HEK293 (cell line): ENCODE results near the gene CSAD.

Source experiments
- CTCF ChIA-PET: fragments of 350-600 bp; formaldehyde crosslinking; extraction: SDS; loops from one replicate; lab custom pipeline; 2021; ENCODE audit warnings: antibody characterized with exemption; lab: Yijun Ruan, JAX
- POLR2A ChIA-PET: fragments of 300-600 bp; formaldehyde crosslinking; extraction: SDS; loops from one replicate; lab custom pipeline; 2020; ENCODE audit warnings: antibody characterized with exemption, inconsistent platforms; lab: Yijun Ruan, JAX
- H3K27ac ChIP-seq: fragments of 200-500 bp; sonication (Bioruptor generic); 2 replicates; pipeline ENCODE4 v1.5.1; 2014; ENCODE audit warnings: low read depth, low read length, control low read depth, inconsistent platforms; ENCODE audit errors: extremely low read depth
- H3K36me3 ChIP-seq, 2 experiments: fragments of 200-500 bp in 1 of 2; sonication (Bioruptor generic) in 1 of 2; 1 replicate in 1 of 2; 2 replicates in 1 of 2; pipeline ENCODE4 v1.5.1; 2014 to 2017; ENCODE audit warnings: inconsistent platforms in 2 of 2, low read length in 2 of 2; ENCODE audit not compliant: control insufficient read depth in 2 of 2, insufficient read depth in 1 of 2
- H3K4me1 ChIP-seq: fragments of 200-500 bp; sonication (Bioruptor generic); 2 replicates; pipeline ENCODE4 v1.5.1; 2014; ENCODE audit warnings: mild to moderate bottlenecking, low read length, inconsistent platforms; ENCODE audit not compliant: control insufficient read depth, insufficient read depth
- H3K4me3 ChIP-seq: 2 replicates; pipeline ENCODE4 v1.5.1; 2011; ENCODE audit warnings: low read depth, mild to moderate bottlenecking, control low read depth, low read length, moderate library complexity
- H3K9me3 ChIP-seq: fragments of 200-500 bp; sonication (Bioruptor generic); 2 replicates; pipeline ENCODE4 v1.5.1; 2014; ENCODE audit warnings: low read depth, low read length, inconsistent platforms; ENCODE audit not compliant: control insufficient read depth, insufficient read depth
- EGR2 ChIP-seq: fragments of 450-650 bp; formaldehyde crosslinking; IDR thresholded peaks from 2 replicates; pipeline ENCODE4 v1.5.1; 2016; ENCODE audit warnings: low read depth, missing biosample characterization, missing genetic modification characterization
- IKZF3 ChIP-seq: fragments of 450-650 bp; IDR thresholded peaks from 2 replicates; pipeline ENCODE4 v1.5.0; 2018; ENCODE audit warnings: missing biosample characterization, mild to moderate bottlenecking, missing genetic modification characterization, moderate library complexity
- KLF1 ChIP-seq: fragments of 450-650 bp; formaldehyde crosslinking; IDR thresholded peaks from 2 replicates; pipeline ENCODE4 v1.5.1; 2016; ENCODE audit warnings: missing biosample characterization, missing genetic modification characterization
- PRDM1 ChIP-seq: fragments of 450-650 bp; formaldehyde crosslinking; IDR thresholded peaks from 2 replicates; pipeline ENCODE4; 2016; ENCODE audit warnings: missing biosample characterization, missing genetic modification characterization
- SP3 ChIP-seq: fragments of 450-650 bp; formaldehyde crosslinking; IDR thresholded peaks from 2 replicates; pipeline ENCODE4 v1.5.1; 2016; ENCODE audit warnings: missing biosample characterization, missing genetic modification characterization
- ZFHX2 ChIP-seq: fragments of 450-650 bp; formaldehyde crosslinking; conservative IDR thresholded peaks from 2 replicates; pipeline ENCODE4 v1.5.1; 2016; ENCODE audit warnings: missing biosample characterization, missing genetic modification characterization
- ZFP37 ChIP-seq: fragments of 450-650 bp; formaldehyde crosslinking; IDR thresholded peaks from 2 replicates; pipeline ENCODE4 v1.5.1; 2016; ENCODE audit warnings: missing biosample characterization, missing genetic modification characterization
- ZNF341 ChIP-seq: fragments of 450-650 bp; formaldehyde crosslinking; IDR thresholded peaks from 2 replicates; pipeline ENCODE4; 2016; ENCODE audit warnings: low read depth, missing biosample characterization, missing genetic modification characterization
- ZNF394 ChIP-seq: fragments of 450-650 bp; formaldehyde crosslinking; IDR thresholded peaks from 2 replicates; pipeline ENCODE4 v1.5.1; 2016; ENCODE audit warnings: missing biosample characterization, missing genetic modification characterization, mild to moderate bottlenecking, moderate library complexity, borderline replicate concordance
- ZNF629 ChIP-seq: fragments of 450-650 bp; formaldehyde crosslinking; IDR thresholded peaks from 2 replicates; pipeline ENCODE4 v1.5.1; 2017; ENCODE audit warnings: missing biosample characterization, missing genetic modification characterization
- ZSCAN23 ChIP-seq: fragments of 450-650 bp; formaldehyde crosslinking; IDR thresholded peaks from 2 replicates; pipeline ENCODE4 v1.5.1; 2016; ENCODE audit warnings: missing biosample characterization, missing genetic modification characterization
- TF ChIP-seq, protein P1 (sequence below): fragments of 450-650 bp; formaldehyde crosslinking; IDR thresholded peaks from 2 replicates; pipeline ENCODE4 v1.5.1; 2016; ENCODE audit warnings: missing biosample characterization, missing genetic modification characterization
- TF ChIP-seq, protein P2 (sequence below): fragments of 450-650 bp; formaldehyde crosslinking; IDR thresholded peaks from 2 replicates; pipeline ENCODE4 v1.5.1; 2016; ENCODE audit warnings: missing biosample characterization, missing genetic modification characterization
- TF ChIP-seq, protein P3 (sequence below): fragments of 450-650 bp; formaldehyde crosslinking; IDR thresholded peaks from 2 replicates; pipeline ENCODE4 v1.5.1; 2017; ENCODE audit warnings: missing biosample characterization, missing genetic modification characterization
- TF ChIP-seq, protein P4 (sequence below): fragments of 450-650 bp; formaldehyde crosslinking; IDR thresholded peaks from 2 replicates; pipeline ENCODE4 v1.5.1; 2017; ENCODE audit warnings: missing biosample characterization, missing genetic modification characterization
- TF ChIP-seq, protein P5 (sequence below): fragments of 450-650 bp; formaldehyde crosslinking; IDR thresholded peaks from 2 replicates; pipeline ENCODE4 v1.5.1; 2016; ENCODE audit warnings: missing biosample characterization, missing genetic modification characterization
- TF ChIP-seq, protein P6 (sequence below): fragments of 450-650 bp; formaldehyde crosslinking; IDR thresholded peaks from 2 replicates; pipeline ENCODE4 v1.5.1; 2016; ENCODE audit warnings: missing biosample characterization, missing genetic modification characterization

CSAD gene

DNA sequence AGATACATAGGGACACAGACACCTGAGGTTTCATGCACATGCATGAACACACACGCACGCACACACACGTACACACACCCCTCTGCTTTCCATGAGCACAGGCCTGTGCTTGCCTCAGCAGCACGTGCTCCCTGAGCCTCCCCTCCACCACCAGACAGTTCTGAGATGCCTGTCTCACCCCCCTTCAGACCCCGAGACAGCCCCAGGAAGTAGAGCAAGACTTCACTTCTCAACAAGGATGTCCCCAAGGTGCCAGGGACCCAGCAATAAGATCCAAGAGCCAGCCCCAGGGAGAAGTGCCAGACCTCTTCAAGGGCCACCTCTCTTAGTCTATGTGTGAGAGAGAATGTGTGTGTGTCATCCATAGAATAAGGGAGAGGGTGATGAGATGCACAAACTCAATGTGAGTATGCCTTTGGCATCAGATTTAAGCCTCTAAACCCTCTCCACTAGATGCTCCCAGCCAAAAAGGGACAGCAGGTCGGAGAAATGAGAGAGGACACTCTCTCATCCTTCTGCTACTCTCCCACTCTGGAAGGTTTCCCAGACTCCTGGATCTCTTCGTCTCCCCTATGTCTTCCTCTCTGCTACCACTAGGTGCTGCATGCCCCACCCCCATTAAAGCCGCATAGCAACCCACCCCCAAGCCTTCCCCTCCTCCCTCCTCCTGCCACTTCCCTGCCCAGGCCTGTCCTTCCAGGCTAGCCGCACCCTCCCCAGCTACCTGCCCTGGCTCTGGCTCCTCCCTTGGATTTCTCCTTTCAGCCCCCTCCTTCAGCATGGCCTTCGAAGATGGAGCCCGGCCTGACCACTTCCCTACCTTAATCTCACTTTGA is 43.6 kb upstream of the CSAD start:
- H3K36me3 ChIP-seq = no peaks in the 10 kb centered on the region
- ChIA-PET CTCF (interaction anchor here (0.6 to 1.3 kb wide), 6 partner anchors 9 to 62 kb away, joined by 3 to 5 read pairs (median 3); no protein-coding TSS in a partner anchor), POLR2A (interaction anchor here (0.6 to 1.0 kb wide), 3 partner anchors 10 to 901 kb away, joined by 3 to 5 read pairs (median 4); no protein-coding TSS in a partner anchor)
- no peaks in the 10 kb centered on the region for H3K9me3 ChIP-seq
- no peak overlapping the region for H3K27ac ChIP-seq
- H3K4me1 ChIP-seq = peaks cover 4% of the 10 kb centered on the region
- H3K4me3 ChIP-seq = no peak overlapping the region
- TF ChIP-seq ZFHX2 (tag by site-specific recombination) (peak; percentile 14; the same call in 1 of the 2 replicates), ZNF629 (tag by site-specific recombination) (no peak), SP3 (tag by site-specific recombination) (peak; percentile 71), KLF1 (tag by site-specific recombination) (peak; percentile 15; the same call in 1 of the 2 replicates), ZNF341 (peak; percentile 56), EGR2 (0 out of 2 replicates have a peak, but pooled peaks have one; percentile 23), IKZF3 (tag by site-specific recombination) (peak; percentile 54; the same call in 1 of the 2 replicates), ZSCAN23 (no peak), PRDM1 (tag by site-specific recombination) (peak; percentile 89)
- TF ChIP-seq, protein P1, sequence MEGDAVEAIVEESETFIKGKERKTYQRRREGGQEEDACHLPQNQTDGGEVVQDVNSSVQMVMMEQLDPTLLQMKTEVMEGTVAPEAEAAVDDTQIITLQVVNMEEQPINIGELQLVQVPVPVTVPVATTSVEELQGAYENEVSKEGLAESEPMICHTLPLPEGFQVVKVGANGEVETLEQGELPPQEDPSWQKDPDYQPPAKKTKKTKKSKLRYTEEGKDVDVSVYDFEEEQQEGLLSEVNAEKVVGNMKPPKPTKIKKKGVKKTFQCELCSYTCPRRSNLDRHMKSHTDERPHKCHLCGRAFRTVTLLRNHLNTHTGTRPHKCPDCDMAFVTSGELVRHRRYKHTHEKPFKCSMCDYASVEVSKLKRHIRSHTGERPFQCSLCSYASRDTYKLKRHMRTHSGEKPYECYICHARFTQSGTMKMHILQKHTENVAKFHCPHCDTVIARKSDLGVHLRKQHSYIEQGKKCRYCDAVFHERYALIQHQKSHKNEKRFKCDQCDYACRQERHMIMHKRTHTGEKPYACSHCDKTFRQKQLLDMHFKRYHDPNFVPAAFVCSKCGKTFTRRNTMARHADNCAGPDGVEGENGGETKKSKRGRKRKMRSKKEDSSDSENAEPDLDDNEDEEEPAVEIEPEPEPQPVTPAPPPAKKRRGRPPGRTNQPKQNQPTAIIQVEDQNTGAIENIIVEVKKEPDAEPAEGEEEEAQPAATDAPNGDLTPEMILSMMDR = peak; percentile 27; the same call in 1 of the 2 replicates
- TF ChIP-seq, protein P2, sequence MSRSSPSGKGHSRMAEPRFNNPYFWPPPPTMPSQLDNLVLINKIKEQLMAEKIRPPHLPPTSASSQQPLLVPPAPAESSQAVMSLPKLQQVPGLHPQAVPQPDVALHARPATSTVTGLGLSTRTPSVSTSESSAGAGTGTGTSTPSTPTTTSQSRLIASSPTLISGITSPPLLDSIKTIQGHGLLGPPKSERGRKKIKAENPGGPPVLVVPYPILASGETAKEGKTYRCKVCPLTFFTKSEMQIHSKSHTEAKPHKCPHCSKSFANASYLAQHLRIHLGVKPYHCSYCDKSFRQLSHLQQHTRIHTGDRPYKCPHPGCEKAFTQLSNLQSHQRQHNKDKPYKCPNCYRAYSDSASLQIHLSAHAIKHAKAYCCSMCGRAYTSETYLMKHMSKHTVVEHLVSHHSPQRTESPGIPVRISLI (tag by site-specific recombination) = no peak
- TF ChIP-seq, protein P3, sequence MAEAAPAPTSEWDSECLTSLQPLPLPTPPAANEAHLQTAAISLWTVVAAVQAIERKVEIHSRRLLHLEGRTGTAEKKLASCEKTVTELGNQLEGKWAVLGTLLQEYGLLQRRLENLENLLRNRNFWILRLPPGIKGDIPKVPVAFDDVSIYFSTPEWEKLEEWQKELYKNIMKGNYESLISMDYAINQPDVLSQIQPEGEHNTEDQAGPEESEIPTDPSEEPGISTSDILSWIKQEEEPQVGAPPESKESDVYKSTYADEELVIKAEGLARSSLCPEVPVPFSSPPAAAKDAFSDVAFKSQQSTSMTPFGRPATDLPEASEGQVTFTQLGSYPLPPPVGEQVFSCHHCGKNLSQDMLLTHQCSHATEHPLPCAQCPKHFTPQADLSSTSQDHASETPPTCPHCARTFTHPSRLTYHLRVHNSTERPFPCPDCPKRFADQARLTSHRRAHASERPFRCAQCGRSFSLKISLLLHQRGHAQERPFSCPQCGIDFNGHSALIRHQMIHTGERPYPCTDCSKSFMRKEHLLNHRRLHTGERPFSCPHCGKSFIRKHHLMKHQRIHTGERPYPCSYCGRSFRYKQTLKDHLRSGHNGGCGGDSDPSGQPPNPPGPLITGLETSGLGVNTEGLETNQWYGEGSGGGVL (tag by site-specific recombination) = peak; percentile 41
- TF ChIP-seq, protein P4, sequence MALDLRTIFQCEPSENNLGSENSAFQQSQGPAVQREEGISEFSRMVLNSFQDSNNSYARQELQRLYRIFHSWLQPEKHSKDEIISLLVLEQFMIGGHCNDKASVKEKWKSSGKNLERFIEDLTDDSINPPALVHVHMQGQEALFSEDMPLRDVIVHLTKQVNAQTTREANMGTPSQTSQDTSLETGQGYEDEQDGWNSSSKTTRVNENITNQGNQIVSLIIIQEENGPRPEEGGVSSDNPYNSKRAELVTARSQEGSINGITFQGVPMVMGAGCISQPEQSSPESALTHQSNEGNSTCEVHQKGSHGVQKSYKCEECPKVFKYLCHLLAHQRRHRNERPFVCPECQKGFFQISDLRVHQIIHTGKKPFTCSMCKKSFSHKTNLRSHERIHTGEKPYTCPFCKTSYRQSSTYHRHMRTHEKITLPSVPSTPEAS = peak; percentile 46; the same call in 1 of the 2 replicates

DNA sequence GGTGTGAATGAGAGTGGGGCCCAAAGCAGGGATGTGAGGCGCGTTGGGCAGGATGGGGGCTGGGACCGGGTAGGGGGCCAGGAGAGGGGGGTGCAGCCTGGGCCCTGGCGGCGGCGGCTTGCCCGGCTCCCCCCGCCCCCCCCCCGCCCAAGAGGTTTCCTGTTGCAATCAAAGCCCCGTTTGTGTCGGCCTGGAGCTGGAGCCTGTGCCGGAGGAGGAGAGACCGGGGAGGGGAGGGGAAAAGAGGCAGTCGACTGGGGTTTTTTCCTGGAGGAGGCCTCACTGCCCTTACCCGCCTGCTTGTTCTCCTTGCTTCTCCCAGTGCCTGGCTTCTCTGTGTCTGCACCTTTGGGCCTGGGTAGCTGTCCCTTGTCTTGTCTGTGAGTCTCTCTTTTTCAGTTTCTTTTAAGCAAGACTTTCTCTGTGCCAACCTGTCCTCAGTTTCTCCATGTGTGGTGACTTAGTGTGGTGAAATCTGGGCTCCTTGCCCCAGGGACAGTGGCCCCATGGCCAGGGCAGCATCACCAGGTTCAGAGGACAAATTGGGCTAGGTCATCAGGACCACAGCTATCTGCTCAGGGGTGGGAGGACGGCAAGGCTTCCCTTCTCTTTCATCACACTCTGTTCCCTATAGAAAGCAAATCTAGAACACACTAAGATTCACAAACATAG is 42.8 kb upstream of the CSAD start:
- POLR2A ChIA-PET = no interaction called here
- Histone ChIP-seq H3K4me1 (peaks cover 4% of the 10 kb centered on the region), H3K27ac (no peak overlapping the region), H3K4me3 (no peak overlapping the region), H3K9me3 (no peaks in the 10 kb centered on the region), H3K36me3 (no peaks in the 10 kb centered on the region)
- CTCF ChIA-PET = interaction anchor here (1.1 to 1.2 kb wide), 2 partner anchors 9 to 10 kb away, joined by 4 to 5 read pairs; no protein-coding TSS in a partner anchor
- TF ChIP-seq, protein P5, sequence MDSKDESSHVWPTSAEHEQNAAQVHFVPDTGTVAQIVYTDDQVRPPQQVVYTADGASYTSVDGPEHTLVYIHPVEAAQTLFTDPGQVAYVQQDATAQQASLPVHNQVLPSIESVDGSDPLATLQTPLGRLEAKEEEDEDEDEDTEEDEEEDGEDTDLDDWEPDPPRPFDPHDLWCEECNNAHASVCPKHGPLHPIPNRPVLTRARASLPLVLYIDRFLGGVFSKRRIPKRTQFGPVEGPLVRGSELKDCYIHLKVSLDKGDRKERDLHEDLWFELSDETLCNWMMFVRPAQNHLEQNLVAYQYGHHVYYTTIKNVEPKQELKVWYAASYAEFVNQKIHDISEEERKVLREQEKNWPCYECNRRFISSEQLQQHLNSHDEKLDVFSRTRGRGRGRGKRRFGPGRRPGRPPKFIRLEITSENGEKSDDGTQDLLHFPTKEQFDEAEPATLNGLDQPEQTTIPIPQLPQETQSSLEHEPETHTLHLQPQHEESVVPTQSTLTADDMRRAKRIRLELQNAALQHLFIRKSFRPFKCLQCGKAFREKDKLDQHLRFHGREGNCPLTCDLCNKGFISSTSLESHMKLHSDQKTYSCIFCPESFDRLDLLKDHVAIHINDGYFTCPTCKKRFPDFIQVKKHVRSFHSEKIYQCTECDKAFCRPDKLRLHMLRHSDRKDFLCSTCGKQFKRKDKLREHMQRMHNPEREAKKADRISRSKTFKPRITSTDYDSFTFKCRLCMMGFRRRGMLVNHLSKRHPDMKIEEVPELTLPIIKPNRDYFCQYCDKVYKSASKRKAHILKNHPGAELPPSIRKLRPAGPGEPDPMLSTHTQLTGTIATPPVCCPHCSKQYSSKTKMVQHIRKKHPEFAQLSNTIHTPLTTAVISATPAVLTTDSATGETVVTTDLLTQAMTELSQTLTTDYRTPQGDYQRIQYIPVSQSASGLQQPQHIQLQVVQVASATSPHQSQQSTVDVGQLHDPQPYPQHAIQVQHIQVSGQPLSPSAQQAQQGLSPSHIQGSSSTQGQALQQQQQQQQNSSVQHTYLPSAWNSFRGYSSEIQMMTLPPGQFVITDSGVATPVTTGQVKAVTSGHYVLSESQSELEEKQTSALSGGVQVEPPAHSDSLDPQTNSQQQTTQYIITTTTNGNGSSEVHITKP (tag by site-specific recombination) = 0 out of 2 replicates have a peak, but pooled peaks have one; percentile 69
- TF ChIP-seq, protein P6, sequence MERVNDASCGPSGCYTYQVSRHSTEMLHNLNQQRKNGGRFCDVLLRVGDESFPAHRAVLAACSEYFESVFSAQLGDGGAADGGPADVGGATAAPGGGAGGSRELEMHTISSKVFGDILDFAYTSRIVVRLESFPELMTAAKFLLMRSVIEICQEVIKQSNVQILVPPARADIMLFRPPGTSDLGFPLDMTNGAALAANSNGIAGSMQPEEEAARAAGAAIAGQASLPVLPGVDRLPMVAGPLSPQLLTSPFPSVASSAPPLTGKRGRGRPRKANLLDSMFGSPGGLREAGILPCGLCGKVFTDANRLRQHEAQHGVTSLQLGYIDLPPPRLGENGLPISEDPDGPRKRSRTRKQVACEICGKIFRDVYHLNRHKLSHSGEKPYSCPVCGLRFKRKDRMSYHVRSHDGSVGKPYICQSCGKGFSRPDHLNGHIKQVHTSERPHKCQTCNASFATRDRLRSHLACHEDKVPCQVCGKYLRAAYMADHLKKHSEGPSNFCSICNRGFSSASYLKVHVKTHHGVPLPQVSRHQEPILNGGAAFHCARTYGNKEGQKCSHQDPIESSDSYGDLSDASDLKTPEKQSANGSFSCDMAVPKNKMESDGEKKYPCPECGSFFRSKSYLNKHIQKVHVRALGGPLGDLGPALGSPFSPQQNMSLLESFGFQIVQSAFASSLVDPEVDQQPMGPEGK (tag by site-specific recombination) = peak; percentile 41
- no peak for TF ChIP-seq ZNF394 (tag by site-specific recombination)
- TF ChIP-seq ZFP37 (tag by site-specific recombination) = no peak
